ENCODE measurements around the gene MFNG.

The MFNG gene

DNA sequence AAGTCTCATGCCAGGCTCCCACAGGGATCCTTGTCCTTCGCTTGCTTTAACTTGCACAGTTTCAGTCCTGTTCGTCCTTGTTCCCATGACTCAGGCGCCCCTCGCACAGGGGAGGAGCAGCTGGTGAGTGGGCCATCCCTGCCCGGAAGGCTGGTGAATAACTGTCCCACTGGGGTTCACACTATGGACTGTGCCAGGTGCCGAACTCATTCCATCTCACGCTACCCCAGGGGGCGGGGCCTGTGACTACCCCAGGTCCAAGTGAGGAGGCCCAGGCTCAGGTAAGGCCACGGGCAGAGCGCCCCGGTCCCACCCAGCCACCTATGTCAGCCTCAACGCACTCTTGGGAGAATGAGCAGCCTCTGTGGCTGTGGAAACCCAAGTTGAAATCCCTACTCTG is 40.2 kb upstream of the MFNG start:
- H3K4me2 ChIP-seq (ENCODE audit: low read depth, low read length, poor library complexity, severe bottlenecking): no peak overlapping the region
- no peaks in the 10 kb centered on the region for H3K9me2 ChIP-seq (replicated peaks; ENCODE audit: low read depth, low read length)
- H3F3A ChIP-seq (ENCODE audit: low read depth): no peaks in the 10 kb centered on the region
- H3K36me3 ChIP-seq (ENCODE audit: insufficient read depth, low read length): no peaks in the 10 kb centered on the region
- no peaks in the 10 kb centered on the region for H3K9me3 ChIP-seq (ENCODE audit: insufficient read depth, low read depth, low read length)
- H4K20me1 ChIP-seq (ENCODE audit: insufficient read depth, low read length, poor library complexity, severe bottlenecking): no peaks in the 10 kb centered on the region
- no peak overlapping the region for H3K9ac ChIP-seq (ENCODE audit: low read depth, low read length, poor library complexity, severe bottlenecking)
- H2AFZ ChIP-seq (ENCODE audit: low read length): no peak overlapping the region
- TF ChIP-seq, protein P1, sequence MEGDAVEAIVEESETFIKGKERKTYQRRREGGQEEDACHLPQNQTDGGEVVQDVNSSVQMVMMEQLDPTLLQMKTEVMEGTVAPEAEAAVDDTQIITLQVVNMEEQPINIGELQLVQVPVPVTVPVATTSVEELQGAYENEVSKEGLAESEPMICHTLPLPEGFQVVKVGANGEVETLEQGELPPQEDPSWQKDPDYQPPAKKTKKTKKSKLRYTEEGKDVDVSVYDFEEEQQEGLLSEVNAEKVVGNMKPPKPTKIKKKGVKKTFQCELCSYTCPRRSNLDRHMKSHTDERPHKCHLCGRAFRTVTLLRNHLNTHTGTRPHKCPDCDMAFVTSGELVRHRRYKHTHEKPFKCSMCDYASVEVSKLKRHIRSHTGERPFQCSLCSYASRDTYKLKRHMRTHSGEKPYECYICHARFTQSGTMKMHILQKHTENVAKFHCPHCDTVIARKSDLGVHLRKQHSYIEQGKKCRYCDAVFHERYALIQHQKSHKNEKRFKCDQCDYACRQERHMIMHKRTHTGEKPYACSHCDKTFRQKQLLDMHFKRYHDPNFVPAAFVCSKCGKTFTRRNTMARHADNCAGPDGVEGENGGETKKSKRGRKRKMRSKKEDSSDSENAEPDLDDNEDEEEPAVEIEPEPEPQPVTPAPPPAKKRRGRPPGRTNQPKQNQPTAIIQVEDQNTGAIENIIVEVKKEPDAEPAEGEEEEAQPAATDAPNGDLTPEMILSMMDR (conservative IDR thresholded peaks at IDR 0.05; ENCODE audit: low read length): no peak
- TF ChIP-seq EZH2phosphoT487 (IDR thresholded peaks at IDR 0.05; ENCODE audit: borderline replicate concordance): no peak
- peaks cover 6% of the 10 kb centered on the region for H3K4me1 ChIP-seq (ENCODE audit: insufficient read depth, low read length, poor library complexity, severe bottlenecking)
- H3K79me2 ChIP-seq (ENCODE audit: insufficient read depth, low read length): no peaks in the 10 kb centered on the region
- no peaks in the 10 kb centered on the region for H3K27me3 ChIP-seq (ENCODE audit: insufficient read depth, low read length, poor library complexity, severe bottlenecking)
- no peak overlapping the region for H3K4me3 ChIP-seq (ENCODE audit: low read length, poor library complexity, severe bottlenecking)

DNA sequence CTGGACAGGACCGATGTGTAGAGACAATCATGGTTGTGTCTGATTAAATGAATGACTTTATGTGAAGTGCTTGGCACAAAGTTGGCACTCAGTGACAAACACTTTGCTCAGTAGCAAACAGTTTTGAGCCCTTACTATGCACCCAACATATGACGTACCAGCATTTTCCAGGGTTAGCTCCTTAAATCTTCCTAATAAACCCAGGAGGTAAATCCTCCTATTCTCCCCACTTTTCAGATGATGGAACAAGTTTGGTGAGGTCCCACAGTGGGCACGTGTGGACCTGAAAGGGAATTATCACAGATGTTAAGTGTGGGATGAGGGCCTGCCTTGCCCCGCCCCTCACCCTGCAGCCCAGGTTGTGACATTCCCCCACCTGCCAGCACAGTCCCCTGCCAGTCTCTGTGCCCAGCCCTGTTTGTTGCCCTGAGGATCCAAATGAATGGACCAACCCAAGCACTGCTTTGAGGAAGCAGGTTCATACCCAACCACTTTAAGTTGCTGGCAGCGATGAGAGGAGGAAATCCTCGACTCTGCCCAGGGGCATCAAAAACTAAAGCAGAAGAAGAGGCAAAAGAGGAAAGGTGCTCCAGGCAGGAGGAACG is 39.7 kb upstream of the MFNG start:
- Histone ChIP-seq H3K36me3 (ENCODE audit: insufficient read depth, low read length) (no peaks in the 10 kb centered on the region), H4K20me1 (ENCODE audit: insufficient read depth, low read length, poor library complexity, severe bottlenecking) (no peaks in the 10 kb centered on the region), H3K4me3 (ENCODE audit: low read length, poor library complexity, severe bottlenecking) (no peak overlapping the region), H3K4me1 (ENCODE audit: insufficient read depth, low read length, poor library complexity, severe bottlenecking) (peaks cover 6% of the 10 kb centered on the region), H3K79me2 (ENCODE audit: insufficient read depth, low read length) (no peaks in the 10 kb centered on the region), H3F3A (ENCODE audit: low read depth) (no peaks in the 10 kb centered on the region), H3K9me3 (ENCODE audit: insufficient read depth, low read depth, low read length) (no peaks in the 10 kb centered on the region), H3K9me2 (replicated peaks; ENCODE audit: low read depth, low read length) (no peaks in the 10 kb centered on the region), H3K9ac (ENCODE audit: low read depth, low read length, poor library complexity, severe bottlenecking) (no peak overlapping the region), H3K4me2 (ENCODE audit: low read depth, low read length, poor library complexity, severe bottlenecking) (no peak overlapping the region), H3K27me3 (ENCODE audit: insufficient read depth, low read length, poor library complexity, severe bottlenecking) (no peaks in the 10 kb centered on the region), H2AFZ (ENCODE audit: low read length) (no peak overlapping the region)
- TF ChIP-seq, protein P1 (conservative IDR thresholded peaks at IDR 0.05; ENCODE audit: low read length): no peak
- TF ChIP-seq EZH2phosphoT487 (IDR thresholded peaks at IDR 0.05; ENCODE audit: borderline replicate concordance): no peak

DNA sequence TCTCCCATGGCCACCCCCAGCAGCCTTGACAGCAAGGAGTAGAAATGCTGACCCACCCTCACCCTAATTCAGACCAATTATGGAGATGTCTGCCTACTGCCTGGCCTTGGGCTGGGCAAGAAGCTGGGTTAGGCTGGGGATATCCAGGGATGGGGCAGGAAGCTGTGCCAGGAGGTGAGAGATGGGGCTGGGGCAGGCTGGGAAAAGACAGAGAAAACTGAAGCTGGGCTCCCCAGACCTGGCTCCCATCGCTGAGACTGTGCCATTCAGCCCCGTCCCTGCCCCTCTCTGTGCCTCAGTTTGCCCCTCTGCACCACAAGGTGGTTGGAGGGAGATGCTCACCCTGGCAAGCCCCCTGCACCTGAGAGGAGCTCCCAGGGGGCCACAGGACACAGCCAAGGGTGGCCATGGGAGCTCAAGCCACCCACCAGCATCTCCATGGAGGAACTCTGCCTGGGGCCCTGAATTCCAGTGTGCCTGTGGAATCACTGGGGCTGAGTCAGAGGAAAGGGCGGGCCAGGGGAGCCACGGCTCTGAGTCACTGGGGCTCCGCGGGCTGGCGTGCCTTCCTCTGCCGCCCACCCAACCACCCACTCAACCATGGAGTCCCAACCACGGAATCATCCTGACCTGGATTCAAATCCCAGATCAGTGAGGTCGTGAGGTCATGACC is 39.0 kb upstream of the MFNG start:
- H3K36me3 ChIP-seq (ENCODE audit: insufficient read depth, low read length): no peaks in the 10 kb centered on the region
- no peak overlapping the region for H3K4me3 ChIP-seq (ENCODE audit: low read length, poor library complexity, severe bottlenecking)
- no peak for TF ChIP-seq EZH2phosphoT487 (IDR thresholded peaks at IDR 0.05; ENCODE audit: borderline replicate concordance)
- TF ChIP-seq, protein P1 (conservative IDR thresholded peaks at IDR 0.05; ENCODE audit: low read length): no peak
- no peak overlapping the region for H2AFZ ChIP-seq (ENCODE audit: low read length)
- peaks cover 6% of the 10 kb centered on the region for H3K4me1 ChIP-seq (ENCODE audit: insufficient read depth, low read length, poor library complexity, severe bottlenecking)
- H3K4me2 ChIP-seq (ENCODE audit: low read depth, low read length, poor library complexity, severe bottlenecking): no peak overlapping the region
- H3K79me2 ChIP-seq (ENCODE audit: insufficient read depth, low read length): no peaks in the 10 kb centered on the region
- no peaks in the 10 kb centered on the region for H3K9me2 ChIP-seq (replicated peaks; ENCODE audit: low read depth, low read length)
- no peaks in the 10 kb centered on the region for H3F3A ChIP-seq (ENCODE audit: low read depth)
- no peaks in the 10 kb centered on the region for H3K9me3 ChIP-seq (ENCODE audit: insufficient read depth, low read depth, low read length)
- H3K9ac ChIP-seq (ENCODE audit: low read depth, low read length, poor library complexity, severe bottlenecking): no peak overlapping the region
- H3K27me3 ChIP-seq (ENCODE audit: insufficient read depth, low read length, poor library complexity, severe bottlenecking): no peaks in the 10 kb centered on the region
- no peaks in the 10 kb centered on the region for H4K20me1 ChIP-seq (ENCODE audit: insufficient read depth, low read length, poor library complexity, severe bottlenecking)

Measured in Loucy (cell line).